Measurements from ENCODE around the gene ARHGEF28. TPM values are rescaled to one million over a fixed set of nuclear protein-coding genes. Genes with fewer than 3 reads are reported as not detected.

The ARHGEF28 gene
- polyA plus RNA-seq, 4 donors, result 13.7 to 55.9 (median 47.5) TPM

DNA sequence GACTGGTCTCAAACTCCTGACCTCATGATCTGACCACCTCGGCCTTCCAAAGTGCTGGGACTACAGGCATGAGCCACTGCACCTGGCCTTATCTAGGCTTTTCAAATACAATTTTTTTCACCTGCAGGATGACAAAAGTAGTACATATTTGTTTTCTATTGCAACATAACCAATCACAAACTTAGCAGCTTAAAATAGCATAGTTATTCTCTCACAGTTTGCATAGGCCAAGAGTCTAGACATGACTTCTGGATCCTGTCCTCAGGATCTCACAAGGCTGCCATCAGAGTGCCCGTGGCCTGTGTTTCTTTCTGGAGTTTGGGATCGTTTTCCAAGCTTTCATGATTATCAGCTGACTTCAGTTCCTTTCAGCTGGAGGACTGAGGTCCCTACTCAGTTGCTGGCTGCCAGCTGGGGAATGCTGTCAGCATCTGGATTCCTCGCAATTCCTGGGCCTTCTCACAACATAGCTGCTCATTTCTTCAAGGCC, 348.9 kb downstream of the ARHGEF28 start:
- no peak for DNase-seq (ENCODE audit: low read depth in 4 of 4, low spot score in 3 of 4)

DNA sequence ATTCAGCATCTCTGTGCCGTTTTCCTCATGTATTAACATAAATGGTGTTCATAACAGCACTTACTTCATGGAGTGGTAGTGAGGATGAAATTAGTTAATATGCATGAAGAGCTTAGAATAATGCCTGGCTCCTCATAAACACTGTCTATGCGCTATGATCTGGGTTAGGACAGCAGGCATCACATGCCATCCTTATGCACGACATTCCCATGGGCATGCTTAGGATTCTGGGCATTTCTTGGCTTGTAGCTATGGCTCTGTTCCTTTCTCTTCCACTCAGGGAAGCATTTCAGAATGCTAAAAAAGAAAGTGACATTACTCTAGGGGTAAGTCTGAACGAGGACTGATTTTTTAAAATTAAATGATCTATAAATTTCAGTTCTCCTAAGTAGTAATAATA, 349.8 kb downstream of the ARHGEF28 start:
- no peak for DNase-seq (ENCODE audit: low read depth in 4 of 4, low spot score in 3 of 4)

DNA sequence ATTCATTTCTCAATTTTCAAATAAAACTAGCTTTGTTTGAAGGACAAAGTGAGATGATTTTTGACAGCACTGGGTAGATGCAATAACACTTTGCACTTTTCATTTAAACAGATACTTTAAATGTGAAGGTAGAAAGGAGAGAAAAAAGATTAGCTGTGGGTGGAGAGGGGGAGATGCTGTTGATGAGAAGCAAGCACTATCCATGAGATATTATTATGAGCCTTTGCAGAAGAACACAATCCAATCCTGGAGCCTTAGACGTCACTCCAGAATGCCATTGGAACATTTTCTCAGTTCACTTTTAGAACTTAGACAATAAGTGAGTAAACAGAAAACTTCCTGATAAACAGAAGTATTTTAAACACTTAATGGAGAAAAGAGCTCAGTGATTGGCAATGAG, 351.1 kb downstream of the ARHGEF28 start:
- no peak for DNase-seq (ENCODE audit: low read depth in 4 of 4, low spot score in 3 of 4)

DNA sequence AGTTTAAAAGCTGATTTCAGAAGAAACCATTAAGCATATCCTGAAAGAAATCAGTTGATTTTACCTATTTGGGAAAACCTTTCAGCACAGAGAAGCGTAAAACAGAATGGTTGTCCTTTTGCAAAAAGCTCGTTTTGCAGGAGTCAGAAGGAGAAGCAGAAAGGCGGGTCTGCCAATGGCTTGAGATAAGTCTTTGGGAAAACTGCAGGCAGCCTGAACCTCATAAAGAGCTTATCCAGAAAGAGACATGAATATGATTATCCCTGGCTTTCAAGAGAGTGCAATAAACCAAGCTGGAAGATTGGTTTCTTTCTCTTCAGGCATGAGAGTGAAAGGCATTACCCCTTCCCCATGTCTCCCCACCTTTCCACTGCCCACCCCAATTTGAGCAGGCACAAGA, 353.3 kb downstream of the ARHGEF28 start:
- no peak for DNase-seq (ENCODE audit: low read depth in 4 of 4, low spot score in 3 of 4)

DNA sequence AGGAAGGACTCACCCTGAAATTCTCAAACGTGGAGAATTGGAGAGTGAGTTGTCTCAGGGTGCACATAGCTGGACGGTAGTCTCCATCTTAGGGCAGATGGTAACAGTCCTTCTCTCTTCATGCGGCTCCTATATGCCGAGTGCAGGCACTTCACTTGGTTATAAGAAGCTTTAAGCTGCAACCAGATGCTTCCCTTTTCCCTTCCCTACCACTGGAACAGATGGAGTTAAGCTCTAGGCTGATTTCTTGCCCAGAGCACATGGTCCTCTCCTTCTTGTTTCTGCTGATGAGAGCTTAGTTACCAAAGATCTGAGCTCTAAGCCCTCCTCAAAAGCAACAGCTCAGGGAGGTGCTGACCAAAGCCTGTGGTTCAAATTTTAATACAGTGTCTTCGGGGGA, 355.7 kb downstream of the ARHGEF28 start:
- DNase-seq (ENCODE audit: low read depth in 4 of 4, low spot score in 3 of 4), result no peak

DNA sequence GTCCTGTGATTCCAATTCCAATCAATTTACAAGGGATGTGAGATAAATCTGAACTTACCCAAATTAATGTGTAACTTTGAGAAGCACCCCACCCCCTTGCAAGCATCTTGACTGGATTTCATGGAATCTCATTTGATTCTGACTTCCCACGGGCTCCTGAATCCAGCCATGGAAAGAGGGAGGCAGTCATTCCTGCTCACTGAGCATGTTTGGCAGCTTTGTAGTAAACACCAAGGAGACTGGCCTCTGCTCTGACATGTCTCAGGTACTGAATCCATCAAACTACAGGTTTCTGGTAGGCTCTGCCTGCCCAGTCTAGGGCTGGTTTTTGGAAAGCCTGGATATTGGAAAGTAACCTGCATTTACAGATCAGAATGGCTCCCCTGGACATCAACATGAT, 357.6 kb downstream of the ARHGEF28 start:
- DNase-seq (ENCODE audit: low read depth in 4 of 4, low spot score in 3 of 4), result no peak

DNA sequence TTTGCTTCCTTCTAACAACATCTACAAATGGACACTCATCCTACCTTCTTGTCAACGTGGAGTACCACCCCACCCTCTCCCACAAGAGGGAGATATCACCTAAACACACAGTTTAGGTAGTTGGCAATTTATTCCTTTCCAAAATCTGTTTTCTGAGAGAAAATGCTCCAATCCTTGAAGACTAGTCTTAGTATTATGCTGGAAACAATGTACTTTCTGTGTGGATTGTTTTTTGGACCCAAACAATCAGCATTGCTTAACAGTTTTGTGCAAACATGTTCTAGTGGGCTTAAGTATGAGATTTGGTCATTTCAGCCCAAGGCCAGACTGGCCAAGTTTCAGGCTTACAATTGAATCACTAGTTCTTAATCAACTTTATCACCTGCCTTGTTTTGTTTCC, 359.1 kb downstream of the ARHGEF28 start:
- no peak for DNase-seq (ENCODE audit: low read depth in 4 of 4, low spot score in 3 of 4)

DNA sequence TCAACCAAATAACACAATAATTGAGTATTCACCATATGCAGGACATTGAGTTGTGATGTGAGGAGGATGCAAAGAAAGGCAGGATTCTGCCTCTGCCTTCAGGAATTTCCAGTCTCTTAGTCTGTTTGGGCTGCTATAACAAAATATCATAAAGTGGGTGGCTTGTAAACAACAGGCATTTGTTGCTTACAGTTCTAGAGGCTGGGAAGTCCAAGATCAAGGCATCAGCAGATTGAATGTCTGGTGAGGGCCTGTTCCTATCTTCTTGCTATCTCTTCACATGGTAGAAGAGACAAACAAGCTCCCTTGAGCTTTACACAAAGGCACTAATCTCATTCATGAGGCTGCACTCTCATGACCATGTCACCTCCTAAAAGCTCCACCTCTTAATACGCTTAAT, 360.7 kb downstream of the ARHGEF28 start:
- DNase-seq (ENCODE audit: low read depth in 4 of 4, low spot score in 3 of 4), result no peak

DNA sequence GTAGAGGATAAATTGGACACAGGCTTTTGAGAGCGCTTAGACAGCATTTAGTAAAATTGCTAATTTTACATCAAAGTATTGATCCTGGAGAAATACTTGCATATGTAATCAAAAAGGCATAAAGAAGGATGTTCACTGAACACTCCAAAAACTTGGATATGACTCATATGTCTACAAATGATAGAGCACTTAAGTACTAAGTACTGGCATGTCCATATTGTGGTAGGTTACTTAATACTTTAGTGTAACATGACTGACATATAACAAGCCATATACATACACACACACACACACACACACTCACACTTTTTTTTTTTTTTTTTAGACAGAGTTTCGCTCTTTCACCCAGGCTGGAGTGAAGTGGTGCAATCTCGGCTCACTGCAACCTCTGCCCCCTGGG, 361.9 kb downstream of the ARHGEF28 start:
- no peak for DNase-seq (ENCODE audit: low read depth in 4 of 4, low spot score in 3 of 4)

DNA sequence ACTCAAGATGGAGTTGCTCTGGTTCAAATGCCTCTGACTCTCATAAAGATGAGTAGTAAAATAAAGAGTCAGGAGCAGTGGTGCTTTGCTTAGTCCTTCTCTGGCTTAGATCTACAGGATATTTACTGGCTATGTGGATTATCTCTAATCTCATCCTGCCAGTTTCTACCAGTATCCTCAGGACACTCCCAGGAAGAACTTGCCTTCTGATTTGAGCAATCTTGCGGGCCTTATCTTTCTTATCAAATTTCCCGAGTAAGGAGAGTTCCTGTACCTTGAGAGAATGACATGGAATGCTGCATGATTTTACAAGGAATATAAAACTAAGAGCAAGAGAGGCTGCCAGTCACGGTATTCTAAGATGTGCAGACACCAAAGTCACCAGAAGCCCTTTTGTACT, 364.0 kb downstream of the ARHGEF28 start:
- no peak for DNase-seq (ENCODE audit: low read depth in 4 of 4, low spot score in 3 of 4)

Other genes starting within 250 kb of the ARHGEF28 start
- 10 to 100 TPM; 10.3 to 49.5 (median 16.7) TPM for gene FOXD1, start 177.4 kb upstream of the ARHGEF28 start, polyA plus RNA-seq (ENCODE audit: insufficient read length in 4 of 4)
- 1,000 to 10,000 TPM in 2 of 4 donors, 100 to 1,000 TPM in 2; 890 to 1,032 (median 965) TPM for gene BTF3, start 127.8 kb upstream of the ARHGEF28 start, polyA plus RNA-seq (ENCODE audit: insufficient read length in 4 of 4)
- gene ANKRA2, start 60.6 kb upstream of the ARHGEF28 start, polyA plus RNA-seq (ENCODE audit: insufficient read length in 4 of 4), result 10 to 100 TPM; 44.4 to 58.1 (median 48.6) TPM
- 10 to 100 TPM; 16.7 to 18.5 (median 17.8) TPM for gene UTP15, start 60.5 kb upstream of the ARHGEF28 start, polyA plus RNA-seq (ENCODE audit: insufficient read length in 4 of 4)

Measured in left renal pelvis (tissue), 4 donors.